Measurements from ENCODE around the gene SIAH2. TPM values are rescaled to one million over a fixed set of nuclear protein-coding genes. Genes with fewer than 3 reads are reported as not detected.
A peak's percentile ranks its signal among the peaks of the same experiment; 100 is the strongest.

Gene SIAH2
- total RNA-seq, 1 donor from 2014 or later, result 18.2 TPM

DNA sequence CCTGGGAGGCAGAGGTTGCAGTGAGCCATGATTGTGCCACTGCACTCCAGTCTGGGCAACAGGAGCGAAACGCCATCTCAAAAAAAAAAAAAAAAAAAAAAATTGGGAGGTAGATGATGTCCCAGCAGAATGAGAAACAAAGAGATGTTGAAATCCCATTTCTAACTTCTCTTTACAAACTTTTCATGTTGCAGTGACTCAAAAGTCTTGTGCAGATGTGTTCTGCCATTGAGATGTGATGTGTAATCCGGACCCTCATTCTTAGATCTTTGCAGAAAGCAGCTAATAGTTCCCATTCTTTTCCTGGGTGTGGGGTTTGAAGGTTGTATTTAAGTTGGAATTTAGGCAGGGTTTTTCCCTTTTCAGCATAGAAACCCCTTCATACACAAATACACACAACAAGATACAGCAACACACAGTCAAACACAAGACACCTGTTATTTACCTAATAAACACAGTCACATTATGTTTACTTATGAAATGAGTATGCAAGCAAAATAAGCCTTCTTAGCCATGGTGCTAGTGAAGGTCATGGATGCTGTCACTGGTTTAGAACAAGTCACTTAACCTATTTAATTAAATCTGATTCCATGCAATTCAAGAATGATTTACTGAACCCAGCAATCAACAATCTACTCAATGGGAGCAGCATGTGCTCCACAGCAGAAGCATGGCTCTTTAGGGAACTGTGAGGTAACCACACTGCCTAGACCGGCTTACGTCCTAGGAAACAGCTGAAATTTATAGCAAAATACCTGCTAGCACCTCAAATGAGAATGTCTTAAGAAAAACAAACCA lies 14.9 kb downstream of the SIAH2 start:
- peak overlapping the region; percentile 66 for H3K27ac Mint-ChIP-seq

DNA sequence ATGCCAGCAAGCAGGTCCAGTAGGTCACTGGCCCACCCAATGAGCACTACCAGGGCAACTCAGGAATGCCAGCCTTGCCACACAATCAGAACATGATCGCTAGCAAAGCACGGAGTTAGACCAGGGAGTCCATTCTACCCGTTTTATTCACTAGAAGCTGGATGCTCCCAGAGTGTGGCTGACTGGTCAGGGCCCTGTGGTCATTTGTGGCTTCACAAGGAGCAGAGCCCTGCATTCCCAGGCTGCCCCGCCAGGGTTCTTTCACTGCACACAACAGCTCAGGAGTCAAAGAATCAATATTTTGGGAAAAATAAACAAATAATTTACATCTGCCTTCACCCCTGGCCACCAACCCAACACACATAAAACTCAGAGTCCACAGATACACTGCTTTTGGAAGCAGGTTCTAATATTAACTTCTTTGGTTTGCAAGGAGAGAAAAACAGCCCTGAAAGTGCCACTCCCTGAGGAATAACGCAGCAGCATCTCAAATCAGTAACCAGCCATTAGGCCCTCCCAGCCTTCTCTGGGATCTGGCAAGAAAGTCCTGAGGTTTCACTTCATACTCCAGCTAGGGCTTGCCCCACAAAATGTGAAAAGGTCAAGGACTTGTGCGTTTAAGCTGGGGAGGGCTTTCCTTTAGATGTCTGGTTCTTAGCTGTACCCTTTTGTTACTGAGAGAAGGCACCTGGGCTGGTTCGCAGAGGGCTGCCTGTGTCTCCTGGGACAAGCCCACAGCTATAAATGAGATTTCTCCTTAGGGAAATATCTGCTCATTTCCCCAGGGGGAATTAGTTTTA lies 16.0 kb downstream of the SIAH2 start:
- TF ChIP-seq, protein P1, sequence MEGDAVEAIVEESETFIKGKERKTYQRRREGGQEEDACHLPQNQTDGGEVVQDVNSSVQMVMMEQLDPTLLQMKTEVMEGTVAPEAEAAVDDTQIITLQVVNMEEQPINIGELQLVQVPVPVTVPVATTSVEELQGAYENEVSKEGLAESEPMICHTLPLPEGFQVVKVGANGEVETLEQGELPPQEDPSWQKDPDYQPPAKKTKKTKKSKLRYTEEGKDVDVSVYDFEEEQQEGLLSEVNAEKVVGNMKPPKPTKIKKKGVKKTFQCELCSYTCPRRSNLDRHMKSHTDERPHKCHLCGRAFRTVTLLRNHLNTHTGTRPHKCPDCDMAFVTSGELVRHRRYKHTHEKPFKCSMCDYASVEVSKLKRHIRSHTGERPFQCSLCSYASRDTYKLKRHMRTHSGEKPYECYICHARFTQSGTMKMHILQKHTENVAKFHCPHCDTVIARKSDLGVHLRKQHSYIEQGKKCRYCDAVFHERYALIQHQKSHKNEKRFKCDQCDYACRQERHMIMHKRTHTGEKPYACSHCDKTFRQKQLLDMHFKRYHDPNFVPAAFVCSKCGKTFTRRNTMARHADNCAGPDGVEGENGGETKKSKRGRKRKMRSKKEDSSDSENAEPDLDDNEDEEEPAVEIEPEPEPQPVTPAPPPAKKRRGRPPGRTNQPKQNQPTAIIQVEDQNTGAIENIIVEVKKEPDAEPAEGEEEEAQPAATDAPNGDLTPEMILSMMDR (conservative IDR thresholded peaks at IDR 0.05), result no peak
- Mint-ChIP-seq H3K36me3 (peaks cover 9% of the 10 kb centered on the region), H3K27me3 (no peaks in the 10 kb centered on the region), H3K4me3 (no peak overlapping the region), H3K27ac (no peak overlapping the region), H3K4me1 (ENCODE audit: unreplicated experiment) (peaks cover 33% of the 10 kb centered on the region), H3K9me3 (no peaks in the 10 kb centered on the region)
- DNase-seq (ENCODE audit: extremely low spot score, unreplicated experiment), result no peak

More for the DNA sequence above, 14.9 kb downstream of the SIAH2 start:
- TF ChIP-seq, protein P1 (conservative IDR thresholded peaks at IDR 0.05), result no peak
- no peak for DNase-seq (ENCODE audit: extremely low spot score, unreplicated experiment)
- H3K27me3 Mint-ChIP-seq, result no peaks in the 10 kb centered on the region
- no peaks in the 10 kb centered on the region for H3K9me3 Mint-ChIP-seq
- no peak overlapping the region for H3K4me3 Mint-ChIP-seq
- no peaks in the 10 kb centered on the region for H3K36me3 Mint-ChIP-seq
- peaks cover 42% of the 10 kb centered on the region for H3K4me1 Mint-ChIP-seq (ENCODE audit: unreplicated experiment)

DNA sequence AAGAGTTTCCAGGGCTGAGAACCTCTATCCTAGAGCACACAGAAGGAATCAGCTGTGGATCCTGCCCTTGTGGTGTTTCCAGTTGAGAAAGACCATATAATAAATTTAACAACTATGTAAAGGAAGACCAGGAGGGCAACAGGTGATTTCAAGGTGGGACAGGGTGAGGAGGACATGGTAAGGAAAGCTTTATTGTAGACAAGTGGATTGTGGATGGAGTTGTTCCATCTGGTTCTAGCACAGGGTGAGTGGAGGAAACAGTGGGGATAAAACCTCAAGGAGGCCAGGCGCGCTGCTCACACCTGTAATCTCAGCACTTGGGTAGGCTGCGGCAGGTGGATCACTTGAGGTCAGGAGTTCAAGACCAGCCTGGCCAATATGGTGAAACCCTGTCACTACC lies 17.1 kb downstream of the SIAH2 start:
- Mint-ChIP-seq H3K9me3 (no peaks in the 10 kb centered on the region), H3K27me3 (no peaks in the 10 kb centered on the region), H3K36me3 (peaks cover 16% of the 10 kb centered on the region), H3K4me3 (no peak overlapping the region), H3K4me1 (ENCODE audit: unreplicated experiment) (peaks cover 31% of the 10 kb centered on the region), H3K27ac (no peak overlapping the region)
- no peak for DNase-seq (ENCODE audit: extremely low spot score, unreplicated experiment)
- TF ChIP-seq, protein P1 (conservative IDR thresholded peaks at IDR 0.05), result no peak

DNA sequence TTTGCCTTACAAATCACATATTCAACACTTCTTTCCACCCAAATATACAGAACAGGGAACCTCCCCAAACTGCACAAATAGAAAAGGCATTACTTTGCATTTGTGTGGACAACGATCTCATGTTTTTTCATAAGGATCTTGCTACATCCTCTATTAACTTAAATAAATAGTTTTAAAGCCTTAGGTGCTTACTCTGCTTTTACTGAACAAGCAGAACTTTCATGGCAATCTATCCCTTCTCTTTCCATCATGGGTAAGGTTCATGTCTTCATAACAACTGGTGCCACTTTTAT lies 18.1 kb downstream of the SIAH2 start:
- TF ChIP-seq, protein P1 (conservative IDR thresholded peaks at IDR 0.05), result no peak
- H3K4me3 Mint-ChIP-seq, result no peak overlapping the region
- H3K27ac Mint-ChIP-seq, result peak overlapping the region; percentile 12
- H3K4me1 Mint-ChIP-seq (ENCODE audit: unreplicated experiment), result peaks cover 31% of the 10 kb centered on the region
- H3K9me3 Mint-ChIP-seq, result no peaks in the 10 kb centered on the region
- peaks cover 16% of the 10 kb centered on the region for H3K36me3 Mint-ChIP-seq
- H3K27me3 Mint-ChIP-seq, result no peaks in the 10 kb centered on the region
- DNase-seq (ENCODE audit: extremely low spot score, unreplicated experiment), result no peak

DNA sequence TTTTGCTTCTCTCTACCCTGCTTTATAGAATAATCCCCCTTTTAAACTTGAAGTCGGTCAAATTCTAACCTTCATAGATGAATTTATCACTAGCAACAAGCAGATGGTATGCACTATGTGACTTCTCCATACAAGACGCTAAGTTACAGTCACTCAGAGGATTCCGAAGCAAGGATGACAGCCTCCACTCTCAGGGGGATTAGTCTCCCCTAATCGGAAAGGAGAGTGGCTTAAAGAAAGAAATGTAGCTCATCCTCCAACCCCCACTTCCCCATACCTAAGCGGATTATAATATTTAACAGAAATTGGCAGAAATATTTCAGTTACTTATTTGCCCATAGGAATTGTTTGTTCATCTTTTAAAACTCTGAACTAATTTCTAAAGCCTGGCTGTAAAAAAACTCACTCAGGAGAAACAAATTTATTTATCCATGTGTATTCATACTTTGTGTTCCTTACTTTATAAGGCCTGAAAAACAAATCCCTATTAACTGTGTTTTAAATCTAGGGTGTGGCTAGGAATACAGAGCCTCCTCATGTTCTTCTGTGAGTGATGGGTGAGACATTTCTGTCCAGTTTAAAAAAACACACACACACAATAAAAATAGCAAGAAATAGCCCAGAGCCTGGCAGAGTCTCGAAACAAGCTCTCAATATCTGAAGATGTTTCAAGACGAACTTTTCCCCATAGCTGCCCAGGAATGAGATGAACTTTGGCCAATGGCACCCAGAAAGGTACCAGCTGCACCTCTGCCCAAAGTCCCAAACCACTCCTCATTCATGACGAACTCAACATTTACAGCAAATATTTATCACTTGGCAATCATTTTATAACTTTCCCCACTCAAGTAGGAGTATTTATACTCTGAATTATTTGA lies 18.7 kb downstream of the SIAH2 start:
- no peaks in the 10 kb centered on the region for H3K9me3 Mint-ChIP-seq
- peaks cover 31% of the 10 kb centered on the region for H3K4me1 Mint-ChIP-seq (ENCODE audit: unreplicated experiment)
- H3K36me3 Mint-ChIP-seq, result peaks cover 16% of the 10 kb centered on the region
- peak overlapping the region; percentile 12 for H3K27ac Mint-ChIP-seq
- TF ChIP-seq, protein P1 (conservative IDR thresholded peaks at IDR 0.05), result no peak
- DNase-seq (ENCODE audit: extremely low spot score, unreplicated experiment), result no peak
- no peak overlapping the region for H3K4me3 Mint-ChIP-seq
- no peaks in the 10 kb centered on the region for H3K27me3 Mint-ChIP-seq
